PFSK-1 (cell line): ENCODE results near the gene DNAJB5.

Experiments used
- POLR2AphosphoS5 ChIP-seq: IDR thresholded peaks from 2 replicates; pipeline ENCODE4 v1.6.1; 2012; ENCODE audit warnings: low read depth, mild to moderate bottlenecking, control low read depth, low read length, moderate library complexity
- SIN3A ChIP-seq: IDR thresholded peaks from 2 replicates; pipeline ENCODE4 v1.6.1; 2012; ENCODE audit warnings: mild to moderate bottlenecking, low read length, moderate library complexity, borderline replicate concordance; ENCODE audit not compliant: insufficient read depth
- TAF1 ChIP-seq: IDR thresholded peaks from 2 replicates; pipeline ENCODE4 v1.6.1; 2012; ENCODE audit warnings: low read length, control low read depth, borderline replicate concordance; ENCODE audit not compliant: insufficient read depth
- TF ChIP-seq, protein P1 (sequence below), 2 experiments: IDR thresholded peaks; 2 replicates each; pipeline versions ENCODE4 v1.6.1 to v1.8.0; 2011 to 2012; ENCODE audit warnings: low read depth in 2 of 2, low read length in 2 of 2, control low read depth in 1 of 2, inconsistent platforms in 1 of 2, mild to moderate bottlenecking in 1 of 2, moderate library complexity in 1 of 2; ENCODE audit not compliant: insufficient read depth in 1 of 2

DNA sequence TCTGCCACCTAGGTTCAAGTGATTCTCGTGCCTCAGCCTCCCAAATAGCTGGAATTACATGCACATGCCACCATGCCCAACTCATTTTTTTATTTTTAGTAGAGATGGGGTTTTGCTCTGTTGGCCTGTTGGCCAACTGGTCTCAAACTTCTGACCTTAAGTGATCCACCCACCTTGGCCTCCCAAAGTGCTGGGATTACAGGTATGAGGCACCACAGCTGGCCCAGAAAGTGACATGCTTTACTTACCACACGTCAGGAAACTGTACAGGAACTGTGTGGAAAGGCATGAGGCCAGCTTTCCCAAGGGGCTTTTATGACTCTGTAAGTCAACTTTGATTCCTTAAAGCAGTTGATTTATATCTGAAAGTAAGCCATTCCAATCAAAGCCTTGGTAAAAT, 25.0 kb downstream of the DNAJB5 start:
- TF ChIP-seq SIN3A (no peak), TAF1 (no peak), POLR2AphosphoS5 (no peak)
- TF ChIP-seq, protein P1, sequence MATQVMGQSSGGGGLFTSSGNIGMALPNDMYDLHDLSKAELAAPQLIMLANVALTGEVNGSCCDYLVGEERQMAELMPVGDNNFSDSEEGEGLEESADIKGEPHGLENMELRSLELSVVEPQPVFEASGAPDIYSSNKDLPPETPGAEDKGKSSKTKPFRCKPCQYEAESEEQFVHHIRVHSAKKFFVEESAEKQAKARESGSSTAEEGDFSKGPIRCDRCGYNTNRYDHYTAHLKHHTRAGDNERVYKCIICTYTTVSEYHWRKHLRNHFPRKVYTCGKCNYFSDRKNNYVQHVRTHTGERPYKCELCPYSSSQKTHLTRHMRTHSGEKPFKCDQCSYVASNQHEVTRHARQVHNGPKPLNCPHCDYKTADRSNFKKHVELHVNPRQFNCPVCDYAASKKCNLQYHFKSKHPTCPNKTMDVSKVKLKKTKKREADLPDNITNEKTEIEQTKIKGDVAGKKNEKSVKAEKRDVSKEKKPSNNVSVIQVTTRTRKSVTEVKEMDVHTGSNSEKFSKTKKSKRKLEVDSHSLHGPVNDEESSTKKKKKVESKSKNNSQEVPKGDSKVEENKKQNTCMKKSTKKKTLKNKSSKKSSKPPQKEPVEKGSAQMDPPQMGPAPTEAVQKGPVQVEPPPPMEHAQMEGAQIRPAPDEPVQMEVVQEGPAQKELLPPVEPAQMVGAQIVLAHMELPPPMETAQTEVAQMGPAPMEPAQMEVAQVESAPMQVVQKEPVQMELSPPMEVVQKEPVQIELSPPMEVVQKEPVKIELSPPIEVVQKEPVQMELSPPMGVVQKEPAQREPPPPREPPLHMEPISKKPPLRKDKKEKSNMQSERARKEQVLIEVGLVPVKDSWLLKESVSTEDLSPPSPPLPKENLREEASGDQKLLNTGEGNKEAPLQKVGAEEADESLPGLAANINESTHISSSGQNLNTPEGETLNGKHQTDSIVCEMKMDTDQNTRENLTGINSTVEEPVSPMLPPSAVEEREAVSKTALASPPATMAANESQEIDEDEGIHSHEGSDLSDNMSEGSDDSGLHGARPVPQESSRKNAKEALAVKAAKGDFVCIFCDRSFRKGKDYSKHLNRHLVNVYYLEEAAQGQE (IDR thresholded peaks at IDR 0.05; ENCODE audit: insufficient read depth in 1 of 2, low read depth in 2 of 2, low read length in 2 of 2): no peak
